Upper lobe of right lung (tissue), 1 donor: ENCODE results near the gene SLC35F6. TPM values are rescaled to one million over a fixed set of nuclear protein-coding genes. Genes with fewer than 3 reads are reported as not detected.
A peak's percentile ranks its signal among the peaks of the same experiment; 100 is the strongest.
"Not testable (repeated sequence)": the region's sequence is repeated elsewhere in the genome, so short reads cannot be mapped to it uniquely, and the experiment has no call there.

Experiments
- ATAC-seq: fragments of 200-7000 bp; cut with Tn5 transposase; one replicate; pipeline ENCODE4 v1.9.1; 2020; ENCODE audit warnings: mild to moderate bottlenecking, moderate library complexity
- DNase-seq: peaks from one replicate; pipeline ENCODE4 v3.0.0-alpha.2; 2020
- H3K27ac ChIP-seq: fragments of 200-600 bp; one replicate; pipeline ENCODE4 v1.8.0; 2022
- H3K27me3 ChIP-seq: fragments of 200-600 bp; one replicate; pipeline ENCODE4 v1.8.0; 2022; ENCODE audit warnings: mild to moderate bottlenecking
- H3K36me3 ChIP-seq: fragments of 200-600 bp; one replicate; pipeline ENCODE4 v1.8.0; 2022
- H3K4me1 ChIP-seq: fragments of 200-600 bp; one replicate; pipeline ENCODE4 v1.8.0; 2022
- H3K4me3 ChIP-seq: fragments of 200-600 bp; one replicate; pipeline ENCODE4 v1.8.0; 2022; ENCODE audit warnings: mild to moderate bottlenecking
- H3K9me3 ChIP-seq: fragments of 200-600 bp; one replicate; pipeline ENCODE4 v1.8.0; 2022
- CTCF ChIP-seq: fragments of 200-600 bp; IDR thresholded peaks from one replicate; pipeline ENCODE4 v1.8.0; 2022; ENCODE audit warnings: antibody characterized with exemption
- intact Hi-C: fragments of 100-400 bp; cut with DNase I; formaldehyde crosslinking; loops from one replicate; pipeline ENCODE4 v1.11.0; 2022
- total RNA-seq: library from RNA; stranded (reverse); fragmentation: NEBNext Ultra II Directional; extraction: Animal tissue kit (Norgen Biotek cat#: 25700); gene quantifications from one replicate; pipeline ENCODE4 v1.2.1, GENCODE V29; 2021
- donor health status: DM: no; HTN: yes; CAD: no; lungs with severe emphysema.

Gene SLC35F6
- total RNA-seq, 1 donor from 2014 or later, result 42.2 TPM

- intact Hi-C loops, result no loop called here
- Histone ChIP-seq H3K4me1 (no peaks in the 10 kb centered on the region), H3K27ac (no peak overlapping the region), H3K4me3 (no peak overlapping the region), H3K27me3 (no peaks in the 10 kb centered on the region), H3K36me3 (no peaks in the 10 kb centered on the region), H3K9me3 (no peaks in the 10 kb centered on the region)
- no peak for ATAC-seq
- DNase-seq, result no peak
- TF ChIP-seq CTCF, result no peak
Observed at GRCh38 chr2:26809211-26809610, 45.1 kb downstream of the SLC35F6 start.

GRCh38 chr2:26809876-26810577, 45.9 kb downstream of the SLC35F6 start:
- Histone ChIP-seq H3K9me3 (no peaks in the 10 kb centered on the region), H3K27ac (no peak overlapping the region), H3K4me3 (no peak overlapping the region), H3K27me3 (no peaks in the 10 kb centered on the region), H3K36me3 (no peaks in the 10 kb centered on the region), H3K4me1 (no peaks in the 10 kb centered on the region)
- DNase-seq (no peak), ATAC-seq (peak; percentile 75)
- no peak for TF ChIP-seq CTCF
- intact Hi-C loops, result no loop called here

GRCh38 chr2:26811261-26811660, 47.2 kb downstream of the SLC35F6 start:
- ATAC-seq, result no peak
- Histone ChIP-seq H3K27ac (no peak overlapping the region), H3K4me1 (no peaks in the 10 kb centered on the region), H3K4me3 (no peak overlapping the region), H3K27me3 (no peaks in the 10 kb centered on the region), H3K36me3 (no peaks in the 10 kb centered on the region), H3K9me3 (no peaks in the 10 kb centered on the region)
- no peak for TF ChIP-seq CTCF
- intact Hi-C loops, result no loop called here
- DNase-seq, result no peak

GRCh38 chr2:26811791-26812694, 48.0 kb downstream of the SLC35F6 start:
- no peak for DNase-seq
- no peaks in the 10 kb centered on the region for H3K27me3 ChIP-seq

GRCh38 chr2:26812731-26813130, 48.6 kb downstream of the SLC35F6 start:
- DNase-seq (no peak), ATAC-seq (no peak)
- Histone ChIP-seq H3K27ac (no peak overlapping the region), H3K36me3 (no peaks in the 10 kb centered on the region), H3K9me3 (no peaks in the 10 kb centered on the region), H3K4me1 (no peaks in the 10 kb centered on the region), H3K4me3 (no peak overlapping the region), H3K27me3 (no peaks in the 10 kb centered on the region)
- intact Hi-C loops, result no loop called here
- TF ChIP-seq CTCF, result no peak

More at GRCh38 chr2:26811791-26812694, 48.0 kb downstream of the SLC35F6 start:
- ATAC-seq, result no peak
- H3K27ac ChIP-seq, result no peak overlapping the region
- H3K36me3 ChIP-seq, result no peaks in the 10 kb centered on the region
- H3K9me3 ChIP-seq, result no peaks in the 10 kb centered on the region
- intact Hi-C loops, result no loop called here
- TF ChIP-seq CTCF, result no peak
- H3K4me3 ChIP-seq, result no peak overlapping the region
- no peaks in the 10 kb centered on the region for H3K4me1 ChIP-seq

- H3K36me3 ChIP-seq, DNase-seq, H3K27me3 ChIP-seq, ATAC-seq, H3K4me3 ChIP-seq, intact Hi-C loops, H3K27ac ChIP-seq, H3K9me3 ChIP-seq, H3K4me1 ChIP-seq: not testable (repeated sequence)
Observed at GRCh38 chr2:26814072-26814765, 50.1 kb downstream of the SLC35F6 start.
